H1 (cell line): ENCODE data around the gene TRAPPC8. TPM values are rescaled to one million over a fixed set of nuclear protein-coding genes. Genes with fewer than 3 reads are reported as not detected.

Experiments
- CTCF ChIA-PET: fragments of 300-600 bp; sonication (Branson Sonifier 250); formaldehyde crosslinking; loops from one replicate; lab custom pipeline; 2021; ENCODE audit not compliant: partially characterized antibody; lab: Charles Lee
- POLR2A ChIA-PET: fragments of 300-600 bp; sonication (Branson Sonifier 250); formaldehyde crosslinking; loops from one replicate; lab custom pipeline; 2021; ENCODE audit warnings: inconsistent platforms; ENCODE audit not compliant: partially characterized antibody; lab: Charles Lee
- DNase-seq, 2 experiments: peaks; one replicate each; pipeline versions ENCODE4 v3.0.0 to v3.0.0-alpha.2; 2010 to 2022; ENCODE audit warnings: low spot score in 2 of 2, low read depth in 1 of 2, mixed read lengths in 1 of 2
- FAIRE-seq: peaks from 2 replicates; lab custom pipeline; 2011; peaks lifted over from hg19 to GRCh38; lab: Jason Lieb, UNC
- H2AFZ ChIP-seq: 2 replicates; pipeline ENCODE4 v1.8.1; 2012; ENCODE audit warnings: low read length, inconsistent platforms
- H2AK5ac ChIP-seq: 2 replicates; pipeline ENCODE4 v1.6.1; 2013; ENCODE audit warnings: low read depth, low read length
- H2BK120ac ChIP-seq: replicated peaks from 2 replicates; pipeline ENCODE3; 2013; ENCODE audit warnings: low read depth, low read length, inconsistent platforms
- H2BK12ac ChIP-seq: 2 replicates; pipeline ENCODE4 v1.6.1; 2013; ENCODE audit warnings: low read depth, low read length
- H2BK15ac ChIP-seq: 2 replicates; pipeline ENCODE4 v1.6.1; 2013; ENCODE audit warnings: low read length
- H2BK20ac ChIP-seq: 2 replicates; pipeline ENCODE4 v1.6.1; 2013; ENCODE audit warnings: low read length
- H2BK5ac ChIP-seq: 2 replicates; pipeline ENCODE4 v1.6.1; 2013; ENCODE audit warnings: low read depth, low read length
- H3K14ac ChIP-seq: 2 replicates; pipeline ENCODE4 v1.6.1; 2013; ENCODE audit warnings: inconsistent platforms; ENCODE audit not compliant: insufficient read length
- H3K18ac ChIP-seq: 2 replicates; pipeline ENCODE4 v1.6.1; 2013; ENCODE audit warnings: low read length; ENCODE audit errors: extremely low read depth
- H3K23ac ChIP-seq: 2 replicates; pipeline ENCODE4 v1.6.1; 2013; ENCODE audit warnings: inconsistent platforms; ENCODE audit not compliant: insufficient read length
- H3K23me2 ChIP-seq: 2 replicates; pipeline ENCODE4 v1.6.1; 2013; ENCODE audit warnings: low read depth, low read length
- H3K27ac ChIP-seq: 2 replicates; pipeline ENCODE4 v1.6.1; 2011; ENCODE audit warnings: low read depth, low read length, inconsistent platforms
- H3K27me3 ChIP-seq, 4 experiments: replicated peaks in 1 of 4; 1 replicate in 1 of 4; 2 replicates in 3 of 4; pipeline versions ENCODE4 v1.6.1 to v1.8.1; 2011 to 2013; ENCODE audit warnings: low read length in 3 of 4, mild to moderate bottlenecking in 3 of 4, inconsistent platforms in 2 of 4, mixed read lengths in 2 of 4, moderate library complexity in 1 of 4; ENCODE audit not compliant: control insufficient read depth in 3 of 4, insufficient read depth in 3 of 4; ENCODE audit errors: extremely low read depth in 1 of 4
- H3K36me3 ChIP-seq, 4 experiments: 2 replicates each; pipeline versions ENCODE4 v1.6.1 to v1.8.1; 2011 to 2013; ENCODE audit warnings: mild to moderate bottlenecking in 4 of 4, low read length in 3 of 4, moderate library complexity in 2 of 4, control low read depth in 1 of 4, inconsistent platforms in 1 of 4; ENCODE audit not compliant: insufficient read depth in 4 of 4, control insufficient read depth in 2 of 4
- H3K4ac ChIP-seq: replicated peaks from 2 replicates; pipeline ENCODE3; 2013; ENCODE audit warnings: low read length, low read depth, mixed read lengths, inconsistent platforms; ENCODE audit not compliant: insufficient read length
- H3K4me1 ChIP-seq, 4 experiments: replicated peaks in 1 of 4; 1 replicate in 1 of 4; 2 replicates in 3 of 4; pipeline versions ENCODE4 v1.6.1 to v1.8.1; 2011 to 2013; ENCODE audit warnings: low read length in 3 of 4, inconsistent platforms in 2 of 4, mixed read lengths in 1 of 4; ENCODE audit not compliant: insufficient read depth in 4 of 4, control insufficient read depth in 3 of 4
- H3K4me2 ChIP-seq, 2 experiments: 2 replicates each; pipeline versions ENCODE4 v1.6.1 to v1.8.1; 2011 to 2013; ENCODE audit warnings: low read depth in 2 of 2, low read length in 2 of 2, control low read depth in 1 of 2, inconsistent platforms in 1 of 2, mild to moderate bottlenecking in 1 of 2; ENCODE audit not compliant: insufficient read depth in 1 of 2
- H3K4me3 ChIP-seq, 4 experiments: fragments of 200-600, 300-600 bp in 1 of 4; sonication (generic), shearing (Covaris generic), sonication (Bioruptor Twin) in 1 of 4; 2 replicates each; pipeline versions ENCODE4 v1.5.1 to v1.8.1; 2011 to 2016; ENCODE audit warnings: low read length in 4 of 4, low read depth in 3 of 4, control low read depth in 2 of 4, inconsistent platforms in 2 of 4, mild to moderate bottlenecking in 2 of 4, mixed read lengths in 1 of 4, moderate library complexity in 1 of 4; ENCODE audit not compliant: insufficient read depth in 2 of 4; ENCODE audit errors: extremely low read depth in 1 of 4
- H3K56ac ChIP-seq: replicated peaks from 2 replicates; pipeline ENCODE3; 2013; ENCODE audit warnings: low read depth, mild to moderate bottlenecking, mixed read lengths, low read length, inconsistent platforms; ENCODE audit not compliant: insufficient read length
- H3K79me1 ChIP-seq: 2 replicates; pipeline ENCODE4 v1.6.1; 2013; ENCODE audit warnings: low read depth, low read length, control low read depth
- H3K79me2 ChIP-seq, 2 experiments: 2 replicates each; pipeline versions ENCODE4 v1.6.1 to v1.8.1; 2012 to 2013; ENCODE audit warnings: low read length in 2 of 2, mild to moderate bottlenecking in 2 of 2, inconsistent platforms in 1 of 2; ENCODE audit not compliant: insufficient read depth in 2 of 2, control insufficient read depth in 1 of 2
- H3K9ac ChIP-seq, 4 experiments: replicated peaks in 1 of 4; 1 replicate in 1 of 4; 2 replicates in 3 of 4; pipeline versions ENCODE4 v1.6.1 to v1.8.1; 2011 to 2013; ENCODE audit warnings: low read depth in 3 of 4, low read length in 3 of 4, control low read depth in 2 of 4, mild to moderate bottlenecking in 2 of 4, moderate library complexity in 2 of 4, inconsistent platforms in 1 of 4; ENCODE audit errors: extremely low read depth in 1 of 4
- H3K9me3 ChIP-seq, 2 experiments: 2 replicates each; pipeline versions ENCODE4 v1.6.1 to v1.8.1; 2012 to 2013; ENCODE audit warnings: mild to moderate bottlenecking in 2 of 2, moderate library complexity in 2 of 2, control low read depth in 1 of 2, inconsistent platforms in 1 of 2, low read depth in 1 of 2, low read length in 1 of 2, mixed read lengths in 1 of 2; ENCODE audit not compliant: insufficient read depth in 2 of 2
- H4K20me1 ChIP-seq, 2 experiments: replicated peaks in 1 of 2; 2 replicates each; pipeline versions ENCODE3 to v1.8.1; 2011 to 2013; ENCODE audit warnings: inconsistent platforms in 2 of 2, low read length in 2 of 2, mild to moderate bottlenecking in 1 of 2; ENCODE audit not compliant: insufficient read depth in 2 of 2, control insufficient read depth in 1 of 2
- H4K5ac ChIP-seq: 2 replicates; pipeline ENCODE4 v1.6.1; 2013; ENCODE audit warnings: low read length, low read depth, mixed read lengths, inconsistent platforms; ENCODE audit not compliant: insufficient read length
- H4K8ac ChIP-seq: 2 replicates; pipeline ENCODE4 v1.8.0; 2013; ENCODE audit warnings: mild to moderate bottlenecking, moderate library complexity, low read length, inconsistent platforms; ENCODE audit not compliant: insufficient read depth; ENCODE audit errors: extremely low read depth
- H4K91ac ChIP-seq: replicated peaks from 2 replicates; pipeline ENCODE3; 2013; ENCODE audit warnings: low read length, mixed read lengths, inconsistent platforms; ENCODE audit not compliant: insufficient read length
- KDM4A ChIP-seq: IDR thresholded peaks from one replicate; pipeline ENCODE4 v1.7.1; 2012; ENCODE audit warnings: low read depth, mild to moderate bottlenecking, moderate library complexity, low read length, inconsistent platforms; ENCODE audit not compliant: severe bottlenecking
- SAP30 ChIP-seq: fragments of 300-600 bp; sonication (generic); IDR thresholded peaks from 2 replicates; pipeline ENCODE4 v1.7.1; 2012; ENCODE audit warnings: low read length, moderate library complexity, mild to moderate bottlenecking, inconsistent platforms; ENCODE audit not compliant: insufficient read depth, insufficient replicate concordance
- WGBS, 2 experiments: shearing (Covaris generic) in 1 of 2; methylation state at CpG; one replicate each; pipeline versions ENCODE4 v1.1.6 to v1.1.7; 2013 to 2015; ENCODE audit warnings: low lambda C conversion rate in 2 of 2, mixed read lengths in 2 of 2, inconsistent platforms in 1 of 2, low coverage in 1 of 2, missing lambda C conversion rate in 1 of 2; ENCODE audit not compliant: insufficient replicate concordance in 2 of 2, insufficient coverage in 1 of 2, insufficient read length in 1 of 2; ENCODE audit errors: extremely low coverage in 1 of 2, missing lambda C conversion rate in 1 of 2; 5-methylcytosine and 5-hydroxymethylcytosine counted together
- polyA plus RNA-seq, 7 experiments: library from polyadenylated mRNA; depleted of rRNA in 3 of 7; stranded (reverse) in 5 of 7; unstranded in 2 of 7; fragments of >200 nt in 5 of 7; fragments of 200-250 nt in 2 of 7; gene quantifications; 1 replicate in 5 of 7; 2 replicates in 1 of 7; 4 replicates in 1 of 7; pipeline versions ENCODE4 v1.2.1 to v1.2.3, GENCODE V29; 2011 to 2013; ENCODE audit warnings: missing spikeins in 2 of 7, mixed read lengths in 2 of 7
- total RNA-seq: library from RNA; stranded (reverse); fragmentation: NEBNext Ultra II Directional; extraction: Animal tissue kit (Norgen Biotek cat#: 25700); gene quantifications from 2 replicates; pipeline ENCODE4 v1.2.1, GENCODE V29; 2021

Gene TRAPPC8
- total and polyA plus RNA-seq, 2 of the 8 experiments (the other 6 are each of a cell fraction or from before 2014, with no cell fraction given), result 43.6 to 56.5 TPM

GRCh38 chr18:31831903-31832302, 111.0 kb downstream of the TRAPPC8 start:
- no peak overlapping the region for H2AFZ ChIP-seq
- no peaks in the 10 kb centered on the region for H3K27me3 ChIP-seq
- no peak overlapping the region for H4K91ac ChIP-seq
- no peaks in the 10 kb centered on the region for H4K20me1 ChIP-seq
- H3K4ac ChIP-seq, result no peak overlapping the region
- peaks cover 5 to 44% (median 13%) of the 10 kb centered on the region in 4 experiments; a peak in 7 of 8 replicates for H3K36me3 ChIP-seq
- no peak overlapping the region for H3K14ac ChIP-seq
- H3K79me2 ChIP-seq, result no peaks in the 10 kb centered on the region
- H3K23me2 ChIP-seq, result no peaks in the 10 kb centered on the region
- no peaks in the 10 kb centered on the region for H3K79me1 ChIP-seq
- H3K9ac ChIP-seq, result no peak overlapping the region
- WGBS, 2 experiments, result 91% methylated on average over 1 of the region's 1 CpG; no CpG with 5 or more reads in 1 of the 2 experiments
- ChIA-PET CTCF (interaction anchor here (0.8 to 1.5 kb wide), 2 partner anchors 12 to 146 kb away, joined by 3 read pairs; no protein-coding TSS in a partner anchor), POLR2A (no interaction called here)
- FAIRE-seq (no peak), DNase-seq (no peak)
- H3K27ac ChIP-seq, result no peak overlapping the region
- no peak overlapping the region for H4K8ac ChIP-seq
- H3K4me3 ChIP-seq, result no peak overlapping the region
- H3K56ac ChIP-seq, result no peak overlapping the region
- no peak overlapping the region for H2BK20ac ChIP-seq
- no peak overlapping the region for H2AK5ac ChIP-seq
- H3K4me1 ChIP-seq, result peaks cover 0 to 8% (median 3%) of the 10 kb centered on the region in 4 experiments; a peak in 6 of 7 replicates
- peaks cover 2 to 9% of the 10 kb centered on the region in 2 experiments; a peak in 3 of 4 replicates for H3K9me3 ChIP-seq
- no peak overlapping the region for H2BK15ac ChIP-seq
- H2BK5ac ChIP-seq, result no peak overlapping the region
- TF ChIP-seq SAP30 (no peak), KDM4A (no peak)
- H3K18ac ChIP-seq, result no peak overlapping the region
- H2BK12ac ChIP-seq, result no peak overlapping the region
- no peak overlapping the region for H3K23ac ChIP-seq
- H2BK120ac ChIP-seq, result no peak overlapping the region
- no peak overlapping the region for H3K4me2 ChIP-seq
- H4K5ac ChIP-seq, result no peak overlapping the region
